ENCODE measurements around the gene ZNF280B.
"Not testable (repeated sequence)": the region's sequence is repeated elsewhere in the genome, so short reads cannot be mapped to it uniquely, and the experiment has no call there.

ZNF280B gene

GRCh38 chr22:22507743-22508273, 734 bp downstream of the ZNF280B start:
- DNase-seq (ENCODE audit: low spot score), result no peak

GRCh38 chr22:22506736-22507135, 1.8 kb downstream of the ZNF280B start:
- DNase-seq (ENCODE audit: low spot score), result no peak

- no peak for DNase-seq (ENCODE audit: low spot score)
Observed at GRCh38 chr22:22498267-22498666, 10.3 kb downstream of the ZNF280B start.

GRCh38 chr22:22491589-22491988, 17.0 kb downstream of the ZNF280B start:
- not testable (repeated sequence) for DNase-seq (ENCODE audit: low spot score)

- no peak for DNase-seq (ENCODE audit: low spot score)
Observed at GRCh38 chr22:22488736-22489135, 19.8 kb downstream of the ZNF280B start.

GRCh38 chr22:22487869-22488597, 20.5 kb downstream of the ZNF280B start:
- no peak for DNase-seq (ENCODE audit: low spot score)

GRCh38 chr22:22487059-22487458, 21.5 kb downstream of the ZNF280B start:
- DNase-seq (ENCODE audit: low spot score), result no peak

GRCh38 chr22:22486132-22486899, 22.2 kb downstream of the ZNF280B start:
- no peak for DNase-seq (ENCODE audit: low spot score)

GRCh38 chr22:22485524-22485923, 23.0 kb downstream of the ZNF280B start:
- DNase-seq (ENCODE audit: low spot score), result no peak

- DNase-seq (ENCODE audit: low spot score), result no peak
Observed at GRCh38 chr22:22484023-22484422, 24.5 kb downstream of the ZNF280B start.

- DNase-seq (ENCODE audit: low spot score), result no peak
Observed at GRCh38 chr22:22480940-22481339, 27.6 kb downstream of the ZNF280B start.

GRCh38 chr22:22479999-22480532, 28.5 kb downstream of the ZNF280B start:
- DNase-seq (ENCODE audit: low spot score), result no peak

GRCh38 chr22:22479116-22479515, 29.4 kb downstream of the ZNF280B start:
- no peak for DNase-seq (ENCODE audit: low spot score)

GRCh38 chr22:22478470-22478869, 30.1 kb downstream of the ZNF280B start:
- no peak for DNase-seq (ENCODE audit: low spot score)

- DNase-seq (ENCODE audit: low spot score), result no peak
Observed at GRCh38 chr22:22474733-22475132, 33.8 kb downstream of the ZNF280B start.

- DNase-seq (ENCODE audit: low spot score), result not testable (repeated sequence)
Observed at GRCh38 chr22:22471104-22471503, 37.4 kb downstream of the ZNF280B start.

GRCh38 chr22:22469527-22469926, 39.0 kb downstream of the ZNF280B start:
- no peak for DNase-seq (ENCODE audit: low spot score)

- not testable (repeated sequence) for DNase-seq (ENCODE audit: low spot score)
Observed at GRCh38 chr22:22468794-22469469, 39.6 kb downstream of the ZNF280B start.

GRCh38 chr22:22467112-22467511, 41.4 kb downstream of the ZNF280B start:
- no peak for DNase-seq (ENCODE audit: low spot score)

GRCh38 chr22:22465782-22466181, 42.8 kb downstream of the ZNF280B start:
- no peak for DNase-seq (ENCODE audit: low spot score)

GRCh38 chr22:22465094-22465602, 43.4 kb downstream of the ZNF280B start:
- no peak for DNase-seq (ENCODE audit: low spot score)

- no peak for DNase-seq (ENCODE audit: low spot score)
Observed at GRCh38 chr22:22464541-22465054, 43.9 kb downstream of the ZNF280B start.

All from D341Med (cell line).